Vagina (tissue), 2 donors: Measurements from ENCODE around the gene KCND1. TPM values are rescaled to one million over a fixed set of nuclear protein-coding genes. Genes with fewer than 3 reads are reported as not detected.

ENCODE experiments used
- DNase-seq, 2 donors: peaks; one replicate each; pipeline ENCODE4 v3.0.0-alpha.2; 2017; ENCODE audit errors: extremely low spot score in 2 of 2
- H3K27ac ChIP-seq: fragments of 200-600 bp; sonication (generic); one replicate; pipeline ENCODE4 v1.5.1; 2019
- H3K27me3 ChIP-seq: fragments of 200-600 bp; sonication (generic); one replicate; pipeline ENCODE4 v1.5.1; 2019
- H3K36me3 ChIP-seq, 2 donors: fragments of 200-600 bp; sonication (generic); one replicate each; pipeline ENCODE4 v1.5.1; 2017 to 2019
- H3K4me1 ChIP-seq: fragments of 200-600 bp; sonication (generic); one replicate; pipeline ENCODE4 v1.5.1; 2019
- H3K4me3 ChIP-seq, 2 donors: fragments of 200-600 bp; sonication (generic); 1 replicate in 1 of 2; 2 replicates in 1 of 2; pipeline ENCODE4 v1.5.1; 2016 to 2019
- H3K9me3 ChIP-seq: fragments of 200-600 bp; sonication (generic); one replicate; pipeline ENCODE4 v1.5.1; 2019
- POLR2A ChIP-seq, 2 donors: fragments of 450-650 bp; IDR thresholded peaks; one replicate each; pipeline ENCODE4 v1.6.1; 2017; ENCODE audit warnings: antibody characterized with exemption in 2 of 2, mild to moderate bottlenecking in 2 of 2, moderate library complexity in 2 of 2
- POLR2AphosphoS5 ChIP-seq, 2 donors: sonication (generic); formaldehyde crosslinking; IDR thresholded peaks; one replicate each; pipeline ENCODE4 v1.9.0; 2017; ENCODE audit warnings: antibody characterized with exemption in 2 of 2, mild to moderate bottlenecking in 2 of 2, low read depth in 1 of 2; ENCODE audit not compliant: insufficient read depth in 1 of 2
- intact Hi-C: fragments of 100-400 bp; cut with DNase I; formaldehyde crosslinking; loops from one replicate; pipeline ENCODE4 v1.15.1; 2023
- total RNA-seq: library from RNA; depleted of rRNA; stranded (reverse); fragments of >200 nt; gene quantifications from one replicate; pipeline ENCODE4 v1.2.3, GENCODE V29; 2016
- TF ChIP-seq, protein P1 (sequence below), 3 experiments: fragments of 450-650 bp in 2 of 3; fragments of 200-600 bp in 1 of 3; sonication (generic) in 1 of 3; IDR thresholded peaks; one replicate each; pipeline ENCODE4 v1.5.1; 2017 to 2019; ENCODE audit warnings: antibody characterized with exemption in 3 of 3, mild to moderate bottlenecking in 2 of 3, moderate library complexity in 2 of 3

Gene KCND1
- total RNA-seq, 1 donor from 2014 or later: 2.0 TPM

- intact Hi-C loops: no loop called here
- TF ChIP-seq, protein P1, sequence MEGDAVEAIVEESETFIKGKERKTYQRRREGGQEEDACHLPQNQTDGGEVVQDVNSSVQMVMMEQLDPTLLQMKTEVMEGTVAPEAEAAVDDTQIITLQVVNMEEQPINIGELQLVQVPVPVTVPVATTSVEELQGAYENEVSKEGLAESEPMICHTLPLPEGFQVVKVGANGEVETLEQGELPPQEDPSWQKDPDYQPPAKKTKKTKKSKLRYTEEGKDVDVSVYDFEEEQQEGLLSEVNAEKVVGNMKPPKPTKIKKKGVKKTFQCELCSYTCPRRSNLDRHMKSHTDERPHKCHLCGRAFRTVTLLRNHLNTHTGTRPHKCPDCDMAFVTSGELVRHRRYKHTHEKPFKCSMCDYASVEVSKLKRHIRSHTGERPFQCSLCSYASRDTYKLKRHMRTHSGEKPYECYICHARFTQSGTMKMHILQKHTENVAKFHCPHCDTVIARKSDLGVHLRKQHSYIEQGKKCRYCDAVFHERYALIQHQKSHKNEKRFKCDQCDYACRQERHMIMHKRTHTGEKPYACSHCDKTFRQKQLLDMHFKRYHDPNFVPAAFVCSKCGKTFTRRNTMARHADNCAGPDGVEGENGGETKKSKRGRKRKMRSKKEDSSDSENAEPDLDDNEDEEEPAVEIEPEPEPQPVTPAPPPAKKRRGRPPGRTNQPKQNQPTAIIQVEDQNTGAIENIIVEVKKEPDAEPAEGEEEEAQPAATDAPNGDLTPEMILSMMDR (IDR thresholded peaks at IDR 0.05): peak in 1 of 3 experiments; percentile 38
- no peak for TF ChIP-seq POLR2AphosphoS5 (IDR thresholded peaks at IDR 0.05; ENCODE audit: insufficient read depth in 1 of 2, low read depth in 1 of 2)
- Histone ChIP-seq H3K27ac (peak overlapping the region; percentile 54), H3K9me3 (no peaks in the 10 kb centered on the region), H3K36me3 (no peaks in the 10 kb centered on the region), H3K4me3 (peak overlapping the region; percentile 35 to 47), H3K27me3 (no peaks in the 10 kb centered on the region), H3K4me1 (peaks cover 8% of the 10 kb centered on the region)
- no peak for DNase-seq
These were observed 848 bp upstream of the KCND1 start for GRCh38 chrX:48972220-48973164.

- Histone ChIP-seq H3K4me3 (no peak overlapping the region), H3K4me1 (peaks cover 8% of the 10 kb centered on the region), H3K27ac (no peak overlapping the region), H3K9me3 (no peaks in the 10 kb centered on the region), H3K27me3 (no peaks in the 10 kb centered on the region), H3K36me3 (no peaks in the 10 kb centered on the region)
- intact Hi-C loops: no loop called here
- no peak for TF ChIP-seq POLR2AphosphoS5 (IDR thresholded peaks at IDR 0.05; ENCODE audit: insufficient read depth in 1 of 2, low read depth in 1 of 2)
- no peak for TF ChIP-seq POLR2A (IDR thresholded peaks at IDR 0.05)
- TF ChIP-seq, protein P1 (IDR thresholded peaks at IDR 0.05): no peak
- DNase-seq: no peak
These were observed 2.2 kb downstream of the KCND1 start for GRCh38 chrX:48969471-48969870.

DNA sequence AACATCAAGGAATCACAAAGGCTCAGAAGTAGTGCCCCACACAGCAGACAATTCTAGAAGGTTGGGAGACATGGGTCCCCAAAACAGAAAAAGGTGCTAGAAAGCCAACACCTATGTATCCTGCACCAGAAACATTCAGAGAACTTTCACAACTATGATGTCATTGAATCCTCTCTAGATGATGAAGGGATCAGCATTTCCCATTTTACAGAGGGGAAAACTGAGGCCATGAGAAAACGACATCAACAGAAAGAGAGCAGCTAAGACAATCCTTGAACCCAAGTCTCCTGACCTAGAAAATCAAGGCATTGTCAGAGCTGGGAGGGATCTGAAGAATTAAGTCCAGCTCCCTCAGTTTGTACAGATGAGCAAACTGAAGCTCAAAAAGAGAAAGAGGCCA is 3.3 kb downstream of the KCND1 start:
- H3K27ac ChIP-seq: no peak overlapping the region
- no peak overlapping the region for H3K4me3 ChIP-seq
- H3K27me3 ChIP-seq: no peaks in the 10 kb centered on the region
- intact Hi-C loops: no loop called here
- peaks cover 8% of the 10 kb centered on the region for H3K4me1 ChIP-seq
- DNase-seq: no peak
- TF ChIP-seq, protein P1 (IDR thresholded peaks at IDR 0.05): no peak
- TF ChIP-seq POLR2A (IDR thresholded peaks at IDR 0.05): no peak
- no peak for TF ChIP-seq POLR2AphosphoS5 (IDR thresholded peaks at IDR 0.05; ENCODE audit: insufficient read depth in 1 of 2, low read depth in 1 of 2)
- H3K9me3 ChIP-seq: no peaks in the 10 kb centered on the region
- no peaks in the 10 kb centered on the region for H3K36me3 ChIP-seq

DNA sequence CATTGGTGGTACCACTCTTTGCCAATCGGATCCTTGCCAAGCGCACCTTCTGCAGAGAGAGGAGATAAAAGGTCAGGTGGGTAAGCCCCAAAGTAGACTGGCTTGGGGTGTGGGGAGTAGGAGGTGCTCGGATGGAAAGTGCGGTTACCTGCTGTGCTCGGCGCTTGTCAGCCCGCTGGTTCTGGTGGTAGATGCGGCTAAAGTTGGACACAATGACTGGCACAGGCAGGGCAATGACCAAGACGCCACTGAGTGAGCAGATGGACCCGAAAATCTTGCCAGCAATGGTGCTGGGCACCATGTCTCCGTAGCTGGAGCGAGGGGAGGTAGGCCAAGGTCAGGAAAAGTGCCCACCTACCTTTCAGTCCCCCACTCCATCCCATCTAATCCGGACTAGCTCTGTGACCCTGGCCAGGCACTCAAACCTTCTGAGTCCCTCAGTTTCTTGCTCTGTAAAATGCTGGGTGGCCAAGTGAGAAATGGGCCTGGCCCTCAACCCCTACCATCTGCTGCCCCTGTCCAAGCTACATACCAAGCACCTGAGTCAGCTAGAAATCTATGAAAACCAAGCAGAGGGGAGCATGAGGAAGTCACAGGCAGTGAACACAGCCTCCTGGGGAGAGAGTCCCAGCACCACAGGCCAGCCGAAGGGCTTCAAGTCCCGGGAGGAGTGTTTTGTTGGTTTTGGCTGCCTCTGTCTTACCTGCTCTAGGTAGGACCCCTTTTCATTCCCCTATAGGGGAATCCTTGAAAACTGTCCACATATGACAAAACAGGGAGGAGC is 4.7 kb downstream of the KCND1 start:
- Histone ChIP-seq H3K27ac (no peak overlapping the region), H3K9me3 (no peaks in the 10 kb centered on the region), H3K4me3 (no peak overlapping the region), H3K4me1 (peaks cover 8% of the 10 kb centered on the region), H3K36me3 (no peaks in the 10 kb centered on the region), H3K27me3 (no peaks in the 10 kb centered on the region)
- DNase-seq: no peak
- TF ChIP-seq POLR2AphosphoS5 (IDR thresholded peaks at IDR 0.05; ENCODE audit: insufficient read depth in 1 of 2, low read depth in 1 of 2) (no peak), POLR2A (IDR thresholded peaks at IDR 0.05) (no peak)
- TF ChIP-seq, protein P1 (IDR thresholded peaks at IDR 0.05): no peak
- intact Hi-C loops: no loop called here
